SK-N-SH (cell line): ENCODE results near the gene ZMIZ1. TPM values are rescaled to one million over a fixed set of nuclear protein-coding genes. Genes with fewer than 3 reads are reported as not detected.
A peak's percentile ranks its signal among the peaks of the same experiment; 100 is the strongest.

ENCODE experiments used
- CTCF ChIA-PET: fragments of 300-600, 350-600 bp; formaldehyde crosslinking; extraction: SDS; loops from one replicate; lab custom pipeline; 2021; lab: Yijun Ruan, JAX
- POLR2A ChIA-PET: fragments of 350-600 bp; sonication (Branson Sonifier 250); formaldehyde crosslinking; extraction: SDS; loops from one replicate; lab custom pipeline; 2020; ENCODE audit warnings: antibody characterized with exemption, inconsistent platforms; lab: Yijun Ruan, JAX
- DNase-seq: peaks from one replicate; pipeline ENCODE4 v3.0.0; 2012
- H2AFZ ChIP-seq: fragments of 200-600 bp; sonication (generic); 2 replicates; pipeline ENCODE4 v1.8.1; 2016; ENCODE audit warnings: antibody characterized with exemption, mild to moderate bottlenecking, low read depth
- H3F3A ChIP-seq: fragments of 200-600 bp; sonication (generic); replicated peaks from 2 replicates; pipeline ENCODE3; 2016; ENCODE audit warnings: antibody characterized with exemption, mild to moderate bottlenecking; ENCODE audit not compliant: insufficient read depth
- H3K27ac ChIP-seq, 2 experiments: fragments of 200-500 bp in 1 of 2; fragments of 200-600 bp in 1 of 2; sonication (Bioruptor generic) in 1 of 2; sonication (generic), shearing (Covaris generic) in 1 of 2; 2 replicates each; pipeline versions ENCODE4 v1.5.1 to v1.6.1; 2014 to 2016; ENCODE audit warnings: low read depth in 2 of 2, inconsistent platforms in 1 of 2, low read length in 1 of 2, mild to moderate bottlenecking in 1 of 2, mixed read lengths in 1 of 2
- H3K27me3 ChIP-seq: fragments of 200-600 bp; sonication (generic), shearing (Covaris generic); 2 replicates; pipeline ENCODE4 v1.6.1; 2016; ENCODE audit warnings: mixed run types; ENCODE audit not compliant: insufficient read depth
- H3K36me3 ChIP-seq, 2 experiments: fragments of 200-500 bp in 1 of 2; fragments of 200-600 bp in 1 of 2; sonication (Bioruptor generic) in 1 of 2; sonication (generic) in 1 of 2; replicated peaks in 1 of 2; 2 replicates each; pipeline versions ENCODE3 to v1.5.1; 2014 to 2016; ENCODE audit warnings: low read length in 1 of 2, mild to moderate bottlenecking in 1 of 2; ENCODE audit not compliant: insufficient read depth in 2 of 2, control insufficient read depth in 1 of 2
- H3K4me1 ChIP-seq, 2 experiments: fragments of 200-500 bp in 1 of 2; fragments of 200-600 bp in 1 of 2; sonication (Bioruptor generic) in 1 of 2; sonication (generic), shearing (Covaris generic) in 1 of 2; 2 replicates each; pipeline versions ENCODE4 v1.5.1 to v1.6.1; 2014 to 2016; ENCODE audit warnings: low read depth in 1 of 2, low read length in 1 of 2, mixed run types in 1 of 2; ENCODE audit not compliant: insufficient read depth in 2 of 2, control insufficient read depth in 1 of 2
- H3K4me2 ChIP-seq: fragments of 200-600 bp; sonication (generic), shearing (Covaris generic); 2 replicates; pipeline ENCODE4 v1.6.1; 2017; ENCODE audit warnings: mixed run types
- H3K4me3 ChIP-seq, 2 experiments: fragments of 200-500 bp in 1 of 2; fragments of 200-600 bp in 1 of 2; sonication (Bioruptor generic) in 1 of 2; sonication (generic), shearing (Covaris generic) in 1 of 2; 2 replicates each; pipeline versions ENCODE4 v1.5.1 to v1.8.1; 2014 to 2016; ENCODE audit warnings: low read depth in 2 of 2, inconsistent platforms in 1 of 2, low read length in 1 of 2, mild to moderate bottlenecking in 1 of 2, mixed read lengths in 1 of 2, moderate library complexity in 1 of 2
- H3K79me2 ChIP-seq: fragments of 200-600 bp; sonication (generic); 2 replicates; pipeline ENCODE4 v1.8.1; 2017; ENCODE audit warnings: mild to moderate bottlenecking; ENCODE audit not compliant: insufficient read depth
- H3K9ac ChIP-seq: fragments of 200-600 bp; sonication (generic); 2 replicates; pipeline ENCODE4 v1.6.1; 2017; ENCODE audit warnings: mixed run types
- H3K9me2 ChIP-seq: fragments of 200-600 bp; sonication (generic); 2 replicates; pipeline ENCODE4 v1.6.1; 2017; ENCODE audit warnings: mixed run types
- H3K9me3 ChIP-seq: fragments of 200-600 bp; sonication (generic); 2 replicates; pipeline ENCODE4 v1.6.1; 2017; ENCODE audit warnings: mixed run types, mild to moderate bottlenecking, moderate library complexity
- H4K20me1 ChIP-seq: fragments of 200-600 bp; sonication (generic); 2 replicates; pipeline ENCODE4 v1.6.1; 2017; ENCODE audit warnings: mild to moderate bottlenecking, mixed run types; ENCODE audit not compliant: insufficient read depth
- CHD2 ChIP-seq: fragments of 150-350 bp; IDR thresholded peaks from 2 replicates; pipeline ENCODE4 v1.6.1; 2018; ENCODE audit warnings: low read length; ENCODE audit not compliant: partially characterized antibody
- FOXJ3 ChIP-seq: sonication (generic); formaldehyde crosslinking; IDR thresholded peaks from 2 replicates; pipeline ENCODE4 v1.5.1; 2020; ENCODE audit warnings: mild to moderate bottlenecking, missing genetic modification reagents
- FOXM1 ChIP-seq: IDR thresholded peaks from 2 replicates; pipeline ENCODE4 v1.4.0; 2012; ENCODE audit warnings: low read depth, mild to moderate bottlenecking
- MEF2A ChIP-seq: IDR thresholded peaks from 2 replicates; pipeline ENCODE4 v1.4.0; 2012; ENCODE audit warnings: low read depth, borderline replicate concordance
- RAD21 ChIP-seq: IDR thresholded peaks from 2 replicates; pipeline ENCODE4 v1.6.1; 2012; ENCODE audit warnings: mild to moderate bottlenecking, low read length
- RCOR1 ChIP-seq: fragments of 150-350 bp; IDR thresholded peaks from 2 replicates; pipeline ENCODE4 v1.6.1; 2017; ENCODE audit warnings: antibody characterized with exemption, low read length
- TAF1 ChIP-seq: IDR thresholded peaks from 2 replicates; pipeline ENCODE4 v1.6.1; 2012; ENCODE audit warnings: low read depth, mild to moderate bottlenecking, low read length, moderate library complexity, borderline replicate concordance
- WGBS: methylation state at CpG from one replicate; pipeline ENCODE4 v1.1.6; 2017; ENCODE audit warnings: low lambda C conversion rate; 5-methylcytosine and 5-hydroxymethylcytosine counted together
- polyA plus RNA-seq, 3 experiments: library from polyadenylated mRNA; depleted of rRNA; stranded (reverse); fragments of >200 nt; gene quantifications; 2 replicates each; pipeline ENCODE4 v1.2.3, GENCODE V29; 2012
- TF ChIP-seq, protein P1 (sequence below): fragments of 200-600 bp; sonication (generic); IDR thresholded peaks from 2 replicates; pipeline ENCODE4 v1.6.1; 2017; ENCODE audit warnings: antibody characterized with exemption, mild to moderate bottlenecking, moderate library complexity
- TF ChIP-seq, protein P2 (sequence below): IDR thresholded peaks from 2 replicates; pipeline ENCODE4 v1.6.1; 2012; ENCODE audit warnings: mild to moderate bottlenecking, low read depth, low read length, moderate library complexity
- TF ChIP-seq, protein P3 (sequence below): IDR thresholded peaks from 2 replicates; pipeline ENCODE4; 2012

ZMIZ1 gene
- polyA plus RNA-seq, 1 of the 3 experiments (the other 2 are of a cell fraction) = 23.5 TPM

DNA sequence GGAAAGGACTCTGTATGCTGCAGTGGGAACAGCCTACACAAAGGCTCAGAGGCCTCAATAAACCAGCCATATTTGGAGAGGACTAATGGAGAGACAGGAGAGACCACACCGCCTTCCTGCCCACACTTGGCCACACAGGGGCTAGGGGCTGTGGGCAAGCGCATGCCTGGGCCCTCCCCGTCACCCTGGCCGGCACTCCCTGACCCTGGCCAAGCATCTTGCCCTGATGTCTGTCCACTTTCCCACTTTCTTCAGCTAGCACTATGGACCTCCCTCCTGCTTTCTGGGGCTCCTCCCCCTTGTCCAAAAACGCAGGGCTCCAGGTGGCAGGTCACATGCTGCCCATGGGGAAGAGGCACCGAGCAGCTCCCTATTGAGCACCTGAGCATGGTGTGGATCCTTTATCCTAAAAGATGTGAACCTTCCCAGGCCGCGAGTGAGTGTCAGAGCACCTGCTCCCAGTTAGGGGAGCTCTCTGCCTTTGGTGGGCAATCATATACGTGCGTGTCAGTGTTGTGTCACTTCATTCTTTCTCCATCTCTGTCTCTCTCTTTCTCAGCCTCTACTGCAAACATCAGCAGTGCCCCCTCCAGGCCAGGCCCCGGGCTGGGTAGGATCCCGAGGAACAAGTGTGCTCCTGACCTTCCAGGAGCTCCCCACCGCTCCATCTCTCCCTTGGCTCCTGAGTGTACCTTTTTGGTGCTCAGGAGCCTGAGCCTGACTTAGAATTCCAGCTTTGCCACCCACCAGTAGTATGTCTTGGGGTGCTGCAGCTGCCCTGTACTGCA is 74.0 kb downstream of the ZMIZ1 start:
- H3K27ac ChIP-seq = peak overlapping the region; percentile 8 to 58; a peak in 2 of 4 replicates
- H2AFZ ChIP-seq = no peak overlapping the region
- POLR2A ChIA-PET = no interaction called here
- no peak overlapping the region for H3K4me3 ChIP-seq
- DNase-seq = no peak
- H3K9me2 ChIP-seq = no peaks in the 10 kb centered on the region
- peaks cover 17% of the 10 kb centered on the region for H3F3A ChIP-seq
- WGBS = 90% methylated on average over 13 of the region's 13 CpGs
- H3K27me3 ChIP-seq = no peaks in the 10 kb centered on the region
- no peaks in the 10 kb centered on the region for H3K9me3 ChIP-seq
- peaks cover 10% of the 10 kb centered on the region for H4K20me1 ChIP-seq
- no peak overlapping the region for H3K4me2 ChIP-seq
- peaks cover 82% of the 10 kb centered on the region for H3K79me2 ChIP-seq
- TF ChIP-seq, protein P1, sequence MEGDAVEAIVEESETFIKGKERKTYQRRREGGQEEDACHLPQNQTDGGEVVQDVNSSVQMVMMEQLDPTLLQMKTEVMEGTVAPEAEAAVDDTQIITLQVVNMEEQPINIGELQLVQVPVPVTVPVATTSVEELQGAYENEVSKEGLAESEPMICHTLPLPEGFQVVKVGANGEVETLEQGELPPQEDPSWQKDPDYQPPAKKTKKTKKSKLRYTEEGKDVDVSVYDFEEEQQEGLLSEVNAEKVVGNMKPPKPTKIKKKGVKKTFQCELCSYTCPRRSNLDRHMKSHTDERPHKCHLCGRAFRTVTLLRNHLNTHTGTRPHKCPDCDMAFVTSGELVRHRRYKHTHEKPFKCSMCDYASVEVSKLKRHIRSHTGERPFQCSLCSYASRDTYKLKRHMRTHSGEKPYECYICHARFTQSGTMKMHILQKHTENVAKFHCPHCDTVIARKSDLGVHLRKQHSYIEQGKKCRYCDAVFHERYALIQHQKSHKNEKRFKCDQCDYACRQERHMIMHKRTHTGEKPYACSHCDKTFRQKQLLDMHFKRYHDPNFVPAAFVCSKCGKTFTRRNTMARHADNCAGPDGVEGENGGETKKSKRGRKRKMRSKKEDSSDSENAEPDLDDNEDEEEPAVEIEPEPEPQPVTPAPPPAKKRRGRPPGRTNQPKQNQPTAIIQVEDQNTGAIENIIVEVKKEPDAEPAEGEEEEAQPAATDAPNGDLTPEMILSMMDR = peak; percentile 18; the same call in 1 of the 2 replicates
- TF ChIP-seq FOXM1 = no peak
- peak; percentile 36 for TF ChIP-seq RAD21
- no peak for TF ChIP-seq CHD2
- TF ChIP-seq, all 33 proteins: peak for 2
- Histone ChIP-seq H3K36me3 (peaks cover 9 to 25% of the 10 kb centered on the region in 2 experiments), H3K9ac (no peak overlapping the region), H3K4me1 (peaks cover 25 to 60% of the 10 kb centered on the region in 2 experiments; a peak in 3 of 4 replicates)
- CTCF ChIA-PET = interaction anchor here (1.0 to 2.5 kb wide), 7 partner anchors 12 to 123 kb away, joined by 3 to 22 read pairs (median 3); partner anchors contain the start of gene ZMIZ1

DNA sequence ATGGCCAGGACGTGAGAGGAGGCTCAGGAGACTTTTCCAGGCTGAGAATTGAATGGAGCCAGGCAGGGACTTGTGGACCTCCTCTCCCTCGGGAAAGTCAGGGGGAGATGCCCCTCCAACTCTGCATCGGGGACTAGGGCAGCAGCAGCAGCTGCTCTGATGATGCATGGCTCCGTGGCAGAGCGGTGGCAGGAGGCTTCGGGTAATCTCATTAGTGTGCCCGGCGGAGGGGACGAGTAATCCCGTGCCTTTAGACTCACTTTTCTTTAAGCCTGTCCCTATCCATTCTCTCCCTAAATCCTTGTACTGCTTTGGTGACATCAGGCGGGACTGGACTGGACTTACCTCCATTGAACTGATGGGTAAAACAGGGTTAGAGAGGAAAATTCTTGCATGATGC is 75.1 kb downstream of the ZMIZ1 start:
- Histone ChIP-seq H2AFZ (no peak overlapping the region), H3K36me3 (peaks cover 9 to 25% of the 10 kb centered on the region in 2 experiments), H3K27me3 (no peaks in the 10 kb centered on the region), H3F3A (peaks cover 17% of the 10 kb centered on the region), H3K9me2 (no peaks in the 10 kb centered on the region), H3K9me3 (no peaks in the 10 kb centered on the region), H3K4me3 (no peak overlapping the region), H3K4me2 (no peak overlapping the region), H3K27ac (peak overlapping the region; percentile 23 to 47; a peak in 3 of 4 replicates), H3K9ac (no peak overlapping the region), H3K4me1 (peaks cover 28 to 64% of the 10 kb centered on the region in 2 experiments; a peak in 3 of 4 replicates), H4K20me1 (peaks cover 10% of the 10 kb centered on the region), H3K79me2 (peaks cover 82% of the 10 kb centered on the region)
- no peak for TF ChIP-seq FOXJ3 (CRISPR knock-in tag)
- TF ChIP-seq RCOR1 = no peak
- no peak for TF ChIP-seq TAF1
- TF ChIP-seq, protein P2, sequence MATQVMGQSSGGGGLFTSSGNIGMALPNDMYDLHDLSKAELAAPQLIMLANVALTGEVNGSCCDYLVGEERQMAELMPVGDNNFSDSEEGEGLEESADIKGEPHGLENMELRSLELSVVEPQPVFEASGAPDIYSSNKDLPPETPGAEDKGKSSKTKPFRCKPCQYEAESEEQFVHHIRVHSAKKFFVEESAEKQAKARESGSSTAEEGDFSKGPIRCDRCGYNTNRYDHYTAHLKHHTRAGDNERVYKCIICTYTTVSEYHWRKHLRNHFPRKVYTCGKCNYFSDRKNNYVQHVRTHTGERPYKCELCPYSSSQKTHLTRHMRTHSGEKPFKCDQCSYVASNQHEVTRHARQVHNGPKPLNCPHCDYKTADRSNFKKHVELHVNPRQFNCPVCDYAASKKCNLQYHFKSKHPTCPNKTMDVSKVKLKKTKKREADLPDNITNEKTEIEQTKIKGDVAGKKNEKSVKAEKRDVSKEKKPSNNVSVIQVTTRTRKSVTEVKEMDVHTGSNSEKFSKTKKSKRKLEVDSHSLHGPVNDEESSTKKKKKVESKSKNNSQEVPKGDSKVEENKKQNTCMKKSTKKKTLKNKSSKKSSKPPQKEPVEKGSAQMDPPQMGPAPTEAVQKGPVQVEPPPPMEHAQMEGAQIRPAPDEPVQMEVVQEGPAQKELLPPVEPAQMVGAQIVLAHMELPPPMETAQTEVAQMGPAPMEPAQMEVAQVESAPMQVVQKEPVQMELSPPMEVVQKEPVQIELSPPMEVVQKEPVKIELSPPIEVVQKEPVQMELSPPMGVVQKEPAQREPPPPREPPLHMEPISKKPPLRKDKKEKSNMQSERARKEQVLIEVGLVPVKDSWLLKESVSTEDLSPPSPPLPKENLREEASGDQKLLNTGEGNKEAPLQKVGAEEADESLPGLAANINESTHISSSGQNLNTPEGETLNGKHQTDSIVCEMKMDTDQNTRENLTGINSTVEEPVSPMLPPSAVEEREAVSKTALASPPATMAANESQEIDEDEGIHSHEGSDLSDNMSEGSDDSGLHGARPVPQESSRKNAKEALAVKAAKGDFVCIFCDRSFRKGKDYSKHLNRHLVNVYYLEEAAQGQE = no peak
- no peak for TF ChIP-seq MEF2A
- TF ChIP-seq, protein P3, sequence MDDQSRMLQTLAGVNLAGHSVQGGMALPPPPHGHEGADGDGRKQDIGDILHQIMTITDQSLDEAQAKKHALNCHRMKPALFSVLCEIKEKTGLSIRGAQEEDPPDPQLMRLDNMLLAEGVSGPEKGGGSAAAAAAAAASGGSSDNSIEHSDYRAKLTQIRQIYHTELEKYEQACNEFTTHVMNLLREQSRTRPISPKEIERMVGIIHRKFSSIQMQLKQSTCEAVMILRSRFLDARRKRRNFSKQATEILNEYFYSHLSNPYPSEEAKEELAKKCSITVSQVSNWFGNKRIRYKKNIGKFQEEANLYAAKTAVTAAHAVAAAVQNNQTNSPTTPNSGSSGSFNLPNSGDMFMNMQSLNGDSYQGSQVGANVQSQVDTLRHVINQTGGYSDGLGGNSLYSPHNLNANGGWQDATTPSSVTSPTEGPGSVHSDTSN = no peak
- WGBS = 60% methylated on average over 11 of the region's 11 CpGs
- POLR2A ChIA-PET = no interaction called here
- peak; percentile 68 for DNase-seq
- CTCF ChIA-PET = interaction anchor here (1.1 to 2.5 kb wide), 4 partner anchors 12 to 52 kb away, joined by 3 to 22 read pairs (median 6); no protein-coding TSS in a partner anchor
